ENCODE data around the gene TPCN1.

Gene TPCN1

GRCh38 chr12:113263431-113263963 lies 42.2 kb downstream of the TPCN1 start:
- no peak for DNase-seq (ENCODE audit: low spot score)
- TF ChIP-seq CTCF (IDR thresholded peaks at IDR 0.05; ENCODE audit: borderline replicate concordance, control extremely low read depth, extremely low read depth, insufficient read depth, missing control alignments), result no peak
- in situ Hi-C loops (cut with MboI; ENCODE audit: low sequenced_read_pairs, unreplicated experiment), result no loop called here

DNA sequence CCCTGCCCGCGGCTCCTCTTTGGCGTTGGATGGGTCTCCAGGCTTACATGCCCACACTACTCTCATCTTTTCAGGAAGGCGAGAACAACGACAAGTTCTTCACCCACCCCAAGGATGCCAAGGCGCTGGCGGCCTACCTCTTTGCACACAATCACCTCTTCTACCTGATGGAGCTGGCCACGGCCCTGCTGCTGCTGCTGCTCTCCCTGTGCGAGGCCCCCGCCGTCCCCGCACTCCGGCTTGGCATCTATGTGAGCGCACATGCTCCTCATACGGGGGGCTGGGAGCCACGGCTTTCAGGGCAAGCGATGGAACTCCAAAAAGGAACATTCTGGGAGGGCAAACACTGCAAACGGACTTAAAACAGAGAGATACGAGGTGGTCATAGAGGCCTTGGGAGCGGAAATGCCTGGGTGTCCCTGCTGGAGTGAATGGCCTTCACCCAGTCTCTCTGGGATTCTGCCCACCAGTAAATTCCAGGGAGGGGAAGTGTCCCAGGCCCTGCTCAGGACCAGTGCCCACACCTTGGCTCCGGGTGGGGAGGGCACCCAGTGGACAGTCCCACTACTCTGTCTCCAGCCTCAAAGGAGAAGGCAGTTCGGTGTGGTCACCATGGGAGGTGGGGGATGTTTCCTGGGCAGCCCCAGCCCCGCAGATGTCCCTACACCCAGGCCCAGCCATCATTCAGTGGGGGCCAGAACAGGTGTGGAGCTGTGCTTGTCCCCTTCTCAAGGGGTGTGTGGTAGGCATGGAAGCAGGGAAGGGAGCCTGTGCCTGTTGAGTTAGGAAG lies 45.0 kb downstream of the TPCN1 start:
- TF ChIP-seq CTCF (IDR thresholded peaks at IDR 0.05; ENCODE audit: borderline replicate concordance, control extremely low read depth, extremely low read depth, insufficient read depth, missing control alignments), result no peak
- no peak for DNase-seq (ENCODE audit: low spot score)
- in situ Hi-C loops (cut with MboI; ENCODE audit: low sequenced_read_pairs, unreplicated experiment), result no loop called here

- no peak for DNase-seq (ENCODE audit: low spot score)
- in situ Hi-C loops (cut with MboI; ENCODE audit: low sequenced_read_pairs, unreplicated experiment), result no loop called here
- TF ChIP-seq CTCF (IDR thresholded peaks at IDR 0.05; ENCODE audit: borderline replicate concordance, control extremely low read depth, extremely low read depth, insufficient read depth, missing control alignments), result no peak
Measured at GRCh38 chr12:113267621-113268020, 46.4 kb downstream of the TPCN1 start.

- in situ Hi-C loops (cut with MboI; ENCODE audit: low sequenced_read_pairs, unreplicated experiment), result no loop called here
- TF ChIP-seq CTCF (IDR thresholded peaks at IDR 0.05; ENCODE audit: borderline replicate concordance, control extremely low read depth, extremely low read depth, insufficient read depth, missing control alignments), result no peak
Measured at GRCh38 chr12:113268136-113268535, 46.9 kb downstream of the TPCN1 start.

GRCh38 chr12:113268621-113269020 lies 47.4 kb downstream of the TPCN1 start:
- no peak for DNase-seq (ENCODE audit: low spot score)
- no peak for TF ChIP-seq CTCF (IDR thresholded peaks at IDR 0.05; ENCODE audit: borderline replicate concordance, control extremely low read depth, extremely low read depth, insufficient read depth, missing control alignments)
- in situ Hi-C loops (cut with MboI; ENCODE audit: low sequenced_read_pairs, unreplicated experiment), result no loop called here

More at GRCh38 chr12:113268136-113268535, 46.9 kb downstream of the TPCN1 start:
- no peak for DNase-seq (ENCODE audit: low spot score)

GRCh38 chr12:113269257-113269943 lies 48.1 kb downstream of the TPCN1 start:
- TF ChIP-seq CTCF (IDR thresholded peaks at IDR 0.05; ENCODE audit: borderline replicate concordance, control extremely low read depth, extremely low read depth, insufficient read depth, missing control alignments), result no peak
- in situ Hi-C loops (cut with MboI; ENCODE audit: low sequenced_read_pairs, unreplicated experiment), result no loop called here
- DNase-seq (ENCODE audit: low spot score), result no peak
